Vagina (tissue), 2 donors: Measurements from ENCODE around the gene NQO1.

Experiments used
- POLR2AphosphoS5 ChIP-seq, 2 donors: sonication (generic); formaldehyde crosslinking; IDR thresholded peaks; one replicate each; pipeline ENCODE4 v1.9.0; 2017; ENCODE audit warnings: antibody characterized with exemption in 2 of 2, mild to moderate bottlenecking in 2 of 2, low read depth in 1 of 2; ENCODE audit not compliant: insufficient read depth in 1 of 2
- TF ChIP-seq, protein P1 (sequence below), 3 experiments: fragments of 450-650 bp in 2 of 3; fragments of 200-600 bp in 1 of 3; sonication (generic) in 1 of 3; IDR thresholded peaks; one replicate each; pipeline ENCODE4 v1.5.1; 2017 to 2019; ENCODE audit warnings: antibody characterized with exemption in 3 of 3, mild to moderate bottlenecking in 2 of 3, moderate library complexity in 2 of 3

DNA sequence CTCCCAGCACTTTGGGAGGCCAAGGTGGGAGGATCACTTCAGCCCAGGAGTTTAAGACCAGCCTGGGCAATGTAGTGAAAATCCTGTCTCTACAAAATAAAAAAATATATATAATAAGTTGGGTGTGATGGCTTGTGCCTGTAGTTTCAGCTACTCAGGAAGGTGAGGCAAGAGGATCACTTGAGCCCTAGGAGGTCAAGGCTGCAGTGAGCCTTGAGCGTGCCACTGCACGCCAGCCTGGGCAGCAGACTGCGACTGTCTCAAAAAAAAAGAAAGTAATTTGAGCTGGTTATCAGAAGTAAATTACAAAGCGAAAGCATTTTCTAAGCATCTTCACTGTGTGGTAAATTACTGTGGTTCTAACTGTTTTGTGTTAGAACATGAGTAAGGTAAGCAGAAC lies 66.2 kb downstream of the NQO1 start:
- TF ChIP-seq, protein P1, sequence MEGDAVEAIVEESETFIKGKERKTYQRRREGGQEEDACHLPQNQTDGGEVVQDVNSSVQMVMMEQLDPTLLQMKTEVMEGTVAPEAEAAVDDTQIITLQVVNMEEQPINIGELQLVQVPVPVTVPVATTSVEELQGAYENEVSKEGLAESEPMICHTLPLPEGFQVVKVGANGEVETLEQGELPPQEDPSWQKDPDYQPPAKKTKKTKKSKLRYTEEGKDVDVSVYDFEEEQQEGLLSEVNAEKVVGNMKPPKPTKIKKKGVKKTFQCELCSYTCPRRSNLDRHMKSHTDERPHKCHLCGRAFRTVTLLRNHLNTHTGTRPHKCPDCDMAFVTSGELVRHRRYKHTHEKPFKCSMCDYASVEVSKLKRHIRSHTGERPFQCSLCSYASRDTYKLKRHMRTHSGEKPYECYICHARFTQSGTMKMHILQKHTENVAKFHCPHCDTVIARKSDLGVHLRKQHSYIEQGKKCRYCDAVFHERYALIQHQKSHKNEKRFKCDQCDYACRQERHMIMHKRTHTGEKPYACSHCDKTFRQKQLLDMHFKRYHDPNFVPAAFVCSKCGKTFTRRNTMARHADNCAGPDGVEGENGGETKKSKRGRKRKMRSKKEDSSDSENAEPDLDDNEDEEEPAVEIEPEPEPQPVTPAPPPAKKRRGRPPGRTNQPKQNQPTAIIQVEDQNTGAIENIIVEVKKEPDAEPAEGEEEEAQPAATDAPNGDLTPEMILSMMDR (IDR thresholded peaks at IDR 0.05) = no peak
- no peak for TF ChIP-seq POLR2AphosphoS5 (IDR thresholded peaks at IDR 0.05; ENCODE audit: insufficient read depth in 1 of 2, low read depth in 1 of 2)
